Superior temporal gyrus (tissue), 1 donor: ENCODE results near the gene BET1L.
A peak's percentile ranks its signal among the peaks of the same experiment; 100 is the strongest.
"Not testable (repeated sequence)": the region's sequence is repeated elsewhere in the genome, so short reads cannot be mapped to it uniquely, and the experiment has no call there.

Experiments used
- DNase-seq: peaks from one replicate; pipeline ENCODE4 v3.0.0-alpha.2; 2016; ENCODE audit errors: extremely low spot score

Gene BET1L

DNA sequence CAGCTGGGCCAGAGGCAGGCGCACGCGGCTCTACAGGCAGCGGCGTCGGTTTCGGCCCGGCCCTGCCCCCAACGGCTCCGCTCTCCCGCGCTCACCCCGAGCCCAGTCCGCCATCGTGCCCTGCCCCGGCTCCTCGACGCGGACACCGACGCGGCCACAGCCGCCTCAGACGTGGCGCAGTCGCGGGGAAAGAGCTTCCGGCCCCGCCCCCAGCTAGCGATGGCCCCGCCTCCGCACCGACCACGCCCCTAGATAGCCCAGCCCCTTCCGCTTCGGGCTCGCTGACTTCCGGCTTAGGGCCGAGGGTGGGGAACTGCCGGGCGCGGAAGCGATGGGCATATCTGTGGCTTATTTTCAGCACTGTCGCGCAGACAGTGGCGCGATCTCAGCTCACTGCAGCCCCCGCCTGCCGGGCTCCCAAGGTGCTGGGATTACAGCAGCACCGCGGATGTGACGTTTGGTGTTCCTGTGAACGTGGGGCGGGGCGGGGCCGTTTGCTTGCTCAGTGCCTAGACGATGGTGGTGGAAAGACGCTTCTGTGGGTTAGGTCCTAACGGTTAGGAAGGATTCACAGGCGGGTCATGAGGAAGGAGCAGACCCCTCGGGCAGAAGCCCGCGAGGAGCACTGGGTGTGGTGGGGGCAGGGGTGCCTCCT is at the start of gene BET1L, which contains the start of gene RIC8A:
TSS of gene BET1L (minus strand) at position 192 of the 655 bp plus-strand sequence. CDS start at position 114, 78 bp downstream.
TSS of gene RIC8A (plus strand) at position 501 of the 655 bp plus-strand sequence. CDS start 1,147 bp downstream, outside the sequence.
- peak; percentile 97 for DNase-seq

DNA sequence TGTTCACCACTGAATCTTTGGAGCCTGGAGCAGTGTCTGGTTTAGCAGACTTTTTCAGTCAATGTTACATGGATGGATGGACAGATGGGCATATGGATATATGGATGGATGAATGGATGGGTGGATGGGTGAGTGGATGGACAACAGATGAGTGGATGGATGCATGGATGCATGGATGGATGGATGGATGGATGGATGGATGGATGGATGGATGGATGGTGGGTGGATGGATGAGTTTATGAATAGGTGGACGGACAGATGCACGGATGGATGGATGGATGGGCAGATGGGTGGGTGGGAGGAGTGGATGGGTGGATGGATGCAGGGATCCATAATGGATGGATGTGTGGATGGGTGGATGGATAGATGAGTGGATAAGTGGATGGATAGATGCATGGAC is 48.6 kb upstream of the BET1L start:
- DNase-seq: no peak

GRCh38 chr11:255176-255575 is 48.0 kb upstream of the BET1L start:
- DNase-seq: no peak

GRCh38 chr11:253886-254270 is 46.7 kb upstream of the BET1L start:
- no peak for DNase-seq

- no peak for DNase-seq
These were observed 46.1 kb upstream of the BET1L start for GRCh38 chr11:253160-253885.

DNA sequence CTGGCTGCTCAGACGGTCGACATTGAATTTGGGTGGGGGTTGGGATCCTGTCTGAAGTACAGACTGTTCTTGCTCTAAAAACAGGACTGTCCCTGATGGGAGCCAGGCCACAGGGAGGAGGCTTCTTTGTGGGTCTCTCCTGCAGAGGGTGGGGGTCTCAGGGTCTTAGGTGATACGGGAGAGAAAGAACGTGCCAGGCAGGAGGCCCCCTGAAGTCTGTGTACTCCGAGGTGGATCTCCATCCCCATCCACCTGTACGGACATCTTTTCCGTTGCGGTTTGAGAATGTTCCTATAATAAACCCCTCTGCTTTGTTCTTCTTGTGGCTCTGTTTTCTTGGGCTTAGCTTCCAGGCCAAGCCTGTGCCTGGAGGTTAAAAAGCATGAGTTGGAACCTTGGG is 45.5 kb upstream of the BET1L start:
- DNase-seq: no peak

DNA sequence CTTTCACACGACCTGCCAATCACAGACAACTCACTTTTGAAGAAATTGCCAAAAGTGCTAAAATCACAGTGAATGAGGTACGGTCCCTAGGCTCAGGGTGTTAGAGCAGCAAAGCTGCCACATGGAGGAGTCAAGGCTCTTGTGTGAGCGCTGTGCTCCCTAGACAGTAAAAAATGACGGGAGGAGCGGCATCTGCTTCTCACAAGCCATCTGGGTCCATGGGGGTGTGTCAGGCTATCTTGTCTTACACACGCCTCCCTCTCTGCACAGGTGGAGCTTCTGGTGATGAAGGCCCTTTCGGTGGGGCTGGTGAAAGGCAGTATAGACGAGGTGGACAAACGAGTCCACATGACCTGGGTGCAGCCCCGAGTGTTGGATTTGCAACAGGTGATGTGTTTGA is 44.4 kb upstream of the BET1L start:
- no peak for DNase-seq

DNA sequence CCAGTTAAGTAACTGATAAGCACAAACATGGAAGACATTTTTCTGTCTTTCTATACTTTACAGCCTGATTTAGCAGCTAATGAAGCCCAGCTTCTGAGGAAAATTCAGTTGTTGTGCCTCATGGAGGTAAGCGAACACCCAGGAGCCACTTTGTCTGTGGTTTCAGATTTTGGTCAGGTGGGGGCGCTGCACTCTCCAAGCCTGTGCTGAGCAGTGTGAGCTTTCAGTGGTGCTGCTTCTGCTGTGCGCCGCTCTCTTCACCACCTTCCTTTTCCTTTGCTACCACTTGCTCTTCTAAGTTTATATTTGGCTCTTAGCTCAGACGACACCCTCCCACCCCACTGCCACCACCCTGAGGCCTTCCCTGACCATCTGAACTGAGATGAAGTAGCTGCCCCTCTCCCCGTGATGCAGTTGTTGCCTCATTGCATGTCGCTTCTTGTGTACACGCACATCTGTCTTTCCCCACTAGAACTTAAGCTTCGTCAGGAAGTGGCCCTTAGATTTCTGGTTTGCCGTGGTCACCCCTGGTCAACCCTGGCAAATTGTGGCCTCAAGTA is 43.6 kb upstream of the BET1L start:
- peak; percentile 54 for DNase-seq

DNA sequence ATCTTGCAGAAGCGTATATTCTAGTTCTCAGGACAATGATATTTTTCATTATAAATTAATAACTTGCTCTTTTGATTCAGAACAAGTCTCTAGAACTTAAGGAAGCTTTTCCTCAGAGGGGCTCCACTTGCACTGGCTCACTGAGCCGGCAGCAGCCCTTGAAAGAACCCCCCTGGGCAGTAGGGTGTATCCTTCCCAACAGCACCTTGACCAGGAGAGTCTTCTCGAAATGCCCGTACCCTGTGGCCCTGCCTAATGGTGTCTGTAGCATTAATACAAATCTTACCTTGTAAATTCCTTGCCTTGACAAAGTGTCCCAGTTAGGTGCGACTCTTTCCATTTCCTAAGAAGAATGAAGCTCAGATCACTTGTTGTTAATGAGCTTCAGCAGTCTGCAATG is 43.1 kb upstream of the BET1L start:
- no peak for DNase-seq

- DNase-seq: no peak
These were observed 41.9 kb upstream of the BET1L start for GRCh38 chr11:249062-249461.

GRCh38 chr11:244376-244775 is 37.2 kb upstream of the BET1L start:
- DNase-seq: no peak

DNA sequence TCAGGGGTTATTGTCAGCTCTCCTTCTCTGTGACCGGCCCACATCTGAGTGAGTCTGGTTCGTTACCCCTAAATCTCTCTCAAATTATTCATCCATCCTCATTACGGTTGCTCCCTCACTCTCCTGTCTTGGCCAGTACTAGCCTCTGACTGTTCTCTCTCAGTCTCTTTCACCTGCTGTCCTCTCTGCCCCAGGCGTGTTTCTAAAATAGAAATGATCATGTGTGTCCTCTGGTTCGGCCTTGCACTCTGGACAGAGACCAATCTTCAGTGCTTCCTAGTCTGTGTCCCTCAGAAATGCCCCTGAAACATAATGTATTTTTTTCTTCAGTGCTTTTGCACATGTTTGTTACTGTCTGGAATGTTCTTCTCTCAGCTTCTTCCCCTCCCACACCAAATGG is 34.4 kb upstream of the BET1L start:
- no peak for DNase-seq

- DNase-seq: no peak
These were observed 33.1 kb upstream of the BET1L start for GRCh38 chr11:240315-240714.

GRCh38 chr11:238346-238745 is 31.1 kb upstream of the BET1L start:
- not testable (repeated sequence) for DNase-seq

DNA sequence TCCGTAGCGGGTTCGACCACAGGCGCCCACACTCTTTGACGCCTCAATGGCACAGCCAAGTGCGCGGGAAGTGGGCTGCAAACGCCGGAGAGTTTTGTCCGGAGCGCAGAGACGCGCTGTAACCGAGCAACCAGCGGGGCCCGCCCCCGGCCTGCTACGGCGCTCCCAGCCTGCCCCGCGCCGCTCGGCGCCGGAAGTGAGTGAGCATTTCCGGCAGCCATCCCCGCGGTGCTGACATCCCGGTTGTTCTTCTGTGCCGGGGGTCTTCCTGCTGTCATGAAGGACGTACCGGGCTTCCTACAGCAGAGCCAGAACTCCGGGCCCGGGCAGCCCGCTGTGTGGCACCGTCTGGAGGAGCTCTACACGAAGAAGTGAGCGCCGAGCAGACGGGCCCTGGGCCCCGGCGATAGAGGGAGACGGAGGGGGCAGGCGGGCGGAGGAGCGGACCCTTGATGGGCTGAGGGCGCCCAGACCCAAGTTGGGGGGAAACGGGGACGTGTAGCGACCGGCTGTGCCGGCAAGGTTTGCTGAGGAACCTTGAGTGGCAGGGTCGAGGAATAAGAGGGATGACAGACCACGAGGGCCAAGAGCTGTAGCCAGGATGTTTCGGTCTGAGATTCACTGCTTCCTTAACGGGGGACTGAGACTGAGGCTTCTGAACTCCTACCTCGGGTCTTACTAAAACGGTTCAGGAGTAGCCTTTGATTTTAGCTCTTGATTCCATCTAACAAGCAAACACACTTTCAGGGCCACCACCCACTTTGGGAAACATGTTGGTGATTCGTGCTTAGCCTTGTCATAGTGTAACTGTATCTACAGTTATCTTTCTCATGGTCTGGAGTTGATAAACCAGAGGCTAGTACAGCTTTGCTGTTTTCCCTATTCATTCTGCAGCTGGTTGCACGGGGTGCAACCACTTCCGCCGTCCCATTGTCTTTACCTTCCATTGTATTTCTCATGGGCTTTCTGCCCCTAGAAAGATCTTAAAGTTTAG is 29.9 kb upstream of the BET1L start, which contains the start of gene PSMD13:
TSS of gene PSMD13 (plus strand) at position 203 of the 994 bp plus-strand sequence. CDS start at position 277, 74 bp downstream.
- peak; percentile 86 for DNase-seq

DNA sequence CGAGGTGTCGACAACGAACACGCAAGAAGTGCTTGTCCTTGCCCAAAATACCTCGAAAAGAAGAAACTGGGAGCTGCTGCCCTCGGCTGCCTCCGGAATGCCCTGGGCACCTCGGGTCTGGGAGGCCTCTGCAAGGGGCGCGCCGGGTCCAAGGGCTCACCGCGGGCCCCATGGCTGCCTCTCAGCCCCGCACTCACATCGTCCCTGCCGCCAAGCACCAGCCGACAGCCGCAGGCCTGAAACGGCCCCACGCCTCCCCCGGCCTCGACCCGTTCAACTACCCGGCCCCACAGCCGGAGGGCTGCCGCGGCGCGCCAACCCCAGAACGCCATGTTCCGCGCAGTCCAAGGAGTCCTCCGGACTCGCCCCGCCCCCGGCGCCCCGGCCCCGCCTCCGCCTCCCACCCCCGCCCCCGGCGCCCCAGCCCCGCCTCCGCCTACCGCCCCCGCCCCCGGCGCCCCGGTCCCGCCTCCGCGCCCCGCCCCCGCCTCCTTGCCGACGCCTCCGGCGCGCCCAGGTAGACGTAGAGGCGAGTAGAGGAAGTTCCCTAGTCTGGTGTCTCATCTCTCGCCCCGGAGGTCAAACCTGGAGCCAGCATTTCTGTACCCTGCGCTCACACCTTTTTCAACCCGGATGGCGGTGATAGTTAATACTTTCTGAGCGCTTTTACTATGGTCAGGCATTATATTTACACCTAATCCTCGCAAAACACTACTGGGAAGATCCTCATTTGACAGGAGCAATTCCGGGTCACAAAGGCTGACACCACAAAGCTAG is 29.0 kb upstream of the BET1L start, which contains the start of gene SIRT3:
TSS of gene SIRT3 (minus strand) at position 346 of the 777 bp plus-strand sequence. CDS start at position 332, 14 bp downstream.
- DNase-seq: peak; percentile 45

DNA sequence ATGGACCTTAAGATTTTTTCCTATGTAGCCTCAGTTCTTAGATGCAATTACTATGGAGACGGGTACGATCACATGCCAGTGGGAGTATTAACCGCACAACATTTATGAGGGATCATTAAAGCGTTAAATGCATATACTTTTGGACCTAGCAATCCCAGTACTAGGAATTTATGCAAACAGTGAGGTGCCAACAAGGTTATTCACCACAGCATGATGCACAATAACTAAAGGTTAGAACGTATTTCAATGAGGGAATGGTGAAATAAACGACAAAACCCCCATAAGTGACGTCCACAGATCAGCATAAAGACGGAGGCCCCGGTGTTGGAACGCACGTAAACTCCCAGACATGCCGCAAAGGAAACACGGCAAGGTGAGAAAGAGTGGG is 28.4 kb upstream of the BET1L start:
- DNase-seq: peak; percentile 31

DNA sequence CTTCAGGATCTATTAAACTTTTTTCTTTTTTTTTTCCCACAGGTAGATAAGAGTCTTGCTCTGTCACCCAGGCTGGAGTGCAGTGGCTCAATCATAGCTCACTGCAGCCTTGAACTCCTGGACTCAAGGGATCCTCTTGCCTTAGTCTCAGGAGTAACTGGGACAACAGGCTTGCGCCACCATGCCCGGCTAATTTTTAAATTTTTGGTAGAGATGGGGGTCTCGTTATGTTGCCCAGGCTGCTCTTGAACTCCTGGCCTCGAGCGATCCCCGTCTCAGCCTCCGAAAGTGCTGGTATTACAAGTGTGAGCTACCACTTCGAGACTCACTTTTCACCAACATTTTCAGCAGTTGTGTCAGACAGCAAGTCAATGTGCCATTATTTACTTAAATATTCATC is 28.0 kb upstream of the BET1L start:
- DNase-seq: no peak

GRCh38 chr11:232783-233565 is 25.8 kb upstream of the BET1L start:
- no peak for DNase-seq

- no peak for DNase-seq
These were observed 23.2 kb upstream of the BET1L start for GRCh38 chr11:230431-230830.
